ENCODE data around the gene RPP40.
"Not testable (repeated sequence)": the region's sequence is repeated elsewhere in the genome, so short reads cannot be mapped to it uniquely, and the experiment has no call there.

RPP40 gene

DNA sequence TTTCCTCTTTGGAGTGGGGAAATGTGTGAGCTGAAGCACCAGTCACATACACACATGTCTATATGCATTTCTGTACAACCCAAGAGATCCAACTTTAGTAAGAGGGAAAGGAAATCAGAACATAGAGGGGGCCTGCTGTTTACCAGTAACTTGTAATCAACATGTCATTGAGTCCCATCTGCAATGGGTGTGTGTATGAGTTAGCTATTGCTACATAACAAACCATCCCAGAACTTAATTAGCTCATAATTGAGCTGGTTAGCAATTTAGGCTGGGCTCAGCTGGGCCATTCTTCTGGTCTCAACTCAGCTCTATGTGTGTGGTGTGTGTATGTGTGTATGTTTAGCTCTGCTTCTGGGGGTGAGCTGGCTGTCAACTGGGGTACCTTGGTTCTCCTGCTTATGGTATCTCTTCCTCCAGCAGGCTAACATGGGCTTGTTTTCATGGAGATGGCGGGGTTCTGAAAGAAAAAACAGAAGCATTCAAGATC is 10.3 kb upstream of the RPP40 start:
- DNase-seq = no peak

DNA sequence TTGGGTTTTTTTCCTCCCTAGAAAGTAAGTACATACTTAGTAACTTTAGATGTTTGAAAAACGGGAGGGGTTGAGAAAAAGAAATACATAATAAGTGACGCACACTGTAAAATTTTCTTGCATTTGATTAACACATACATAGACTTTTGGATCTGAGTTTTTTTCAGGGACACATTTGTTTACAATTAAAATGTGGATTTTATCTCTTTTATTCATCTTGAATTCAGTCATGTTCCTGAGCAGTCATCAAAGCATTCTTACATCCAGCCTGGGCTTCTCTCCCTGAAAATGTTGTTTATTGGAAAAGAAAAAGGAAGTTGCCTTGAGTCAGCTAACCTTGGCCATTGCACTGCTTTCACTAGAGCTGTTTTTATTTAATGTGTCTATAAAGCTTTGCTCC is 8.7 kb upstream of the RPP40 start:
- no peak for DNase-seq

DNA sequence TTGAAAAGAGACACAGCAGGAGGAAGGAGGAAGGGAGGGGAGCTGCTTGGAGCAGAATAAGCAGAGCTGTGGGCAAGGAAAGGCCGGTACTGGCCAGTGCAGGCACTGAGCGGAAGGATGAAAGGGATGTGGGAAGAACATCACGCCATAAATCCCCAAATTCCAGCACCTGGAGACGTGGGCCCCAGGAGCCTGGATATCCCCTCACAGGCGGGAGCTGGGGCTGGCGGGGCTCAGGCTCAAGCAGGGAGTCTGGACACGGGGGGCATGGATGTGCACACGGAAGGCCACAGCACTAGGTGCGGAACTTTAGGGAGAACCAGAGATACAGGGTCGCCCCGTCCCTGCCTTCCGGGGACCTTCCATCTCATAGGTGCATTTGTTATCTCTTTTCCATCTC is 7.5 kb upstream of the RPP40 start:
- DNase-seq = no peak

GRCh38 chr6:5007531-5007930 is 3.7 kb upstream of the RPP40 start:
- no peak for DNase-seq

DNA sequence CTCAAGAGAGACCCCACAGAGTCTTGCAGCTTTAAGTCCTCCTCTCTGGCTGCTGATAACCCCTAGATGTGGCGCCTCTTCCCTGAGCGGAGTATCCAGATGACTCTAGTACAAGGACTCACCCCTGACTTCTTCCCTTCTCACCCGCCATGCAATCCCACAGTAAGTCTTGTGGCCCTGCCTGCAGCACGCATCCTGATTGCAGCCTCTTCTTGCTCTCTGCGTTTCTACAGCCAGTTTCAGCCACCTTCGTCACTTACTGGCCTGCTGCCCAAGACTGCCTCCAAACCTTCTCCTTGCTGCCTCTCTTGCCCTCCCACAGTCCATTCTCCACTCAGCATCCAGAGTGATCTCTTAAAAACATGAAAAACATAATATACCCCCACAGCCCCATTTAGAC is 2.4 kb upstream of the RPP40 start:
- DNase-seq = no peak

GRCh38 chr6:5005038-5005433 is 1.2 kb upstream of the RPP40 start:
- not testable (repeated sequence) for DNase-seq

GRCh38 chr6:5004373-5005037 is 668 bp upstream of the RPP40 start:
- DNase-seq = no peak

DNA sequence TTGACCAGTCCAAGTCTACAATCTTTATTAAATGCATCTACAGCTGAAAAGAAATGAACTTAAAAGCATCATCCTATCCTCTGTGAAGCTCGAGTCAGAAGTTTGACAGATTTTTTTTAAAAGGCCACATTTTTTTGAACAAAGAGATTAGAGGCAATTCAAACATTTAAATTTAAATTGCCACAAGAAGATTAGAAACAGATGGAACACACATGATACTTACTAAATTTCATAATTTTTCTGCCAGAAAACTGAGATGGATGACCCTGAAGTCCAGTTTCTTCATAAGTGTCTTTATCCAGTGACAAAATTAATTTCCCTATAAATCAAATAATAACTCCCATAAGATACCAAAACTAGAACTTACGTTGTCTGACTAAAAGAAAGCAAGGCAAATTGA is 4.3 kb downstream of the RPP40 start:
- no peak for DNase-seq

- no peak for DNase-seq
Observed at GRCh38 chr6:4997862-4998261, 6.0 kb downstream of the RPP40 start.

DNA sequence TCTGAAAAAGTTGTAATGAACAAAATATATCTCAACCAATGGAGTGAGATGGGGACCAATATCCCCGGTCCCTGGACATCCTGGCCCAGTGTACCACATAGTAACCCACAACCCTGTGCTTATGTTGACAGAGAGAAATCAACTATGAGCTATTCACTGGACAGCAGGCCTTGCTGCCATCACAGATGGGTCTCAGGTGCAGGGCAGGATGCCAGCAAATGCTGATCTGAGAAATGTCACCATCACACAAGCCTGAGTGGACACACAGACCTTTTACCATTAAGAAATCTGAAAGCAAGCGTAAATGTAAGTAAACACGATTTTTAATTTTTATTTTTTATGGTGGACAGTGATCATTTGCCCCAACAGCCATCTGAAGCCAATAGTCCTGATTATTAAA is 9.1 kb downstream of the RPP40 start:
- no peak for DNase-seq

GRCh38 chr6:4987432-4987831 is 16.4 kb downstream of the RPP40 start:
- DNase-seq = no peak

GRCh38 chr6:4986999-4987398 is 16.8 kb downstream of the RPP40 start:
- DNase-seq = no peak

DNA sequence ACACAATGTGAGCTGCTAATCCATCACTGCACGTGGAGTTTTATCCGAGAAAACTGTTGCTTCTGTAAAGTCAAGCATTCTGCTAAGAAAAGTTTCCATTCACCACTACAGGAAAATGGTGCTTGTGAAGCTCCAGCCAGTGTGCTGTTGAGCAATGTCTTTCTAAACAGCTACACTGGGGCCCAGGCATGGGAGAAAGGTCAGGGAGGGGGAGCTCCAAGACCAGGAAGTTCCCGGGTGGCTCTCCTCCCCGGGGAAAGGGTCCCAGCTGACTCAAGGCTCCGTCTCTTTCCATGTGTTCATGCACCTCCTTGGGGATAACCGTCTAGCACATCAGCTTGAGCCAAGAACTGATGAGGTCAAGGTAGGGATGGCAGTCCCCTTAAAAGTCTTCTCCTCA is 20.5 kb downstream of the RPP40 start:
- no peak for DNase-seq

GRCh38 chr6:4981761-4982160 is 22.1 kb downstream of the RPP40 start:
- DNase-seq = no peak

- no peak for DNase-seq
Observed at GRCh38 chr6:4979426-4979825, 24.4 kb downstream of the RPP40 start.

DNA sequence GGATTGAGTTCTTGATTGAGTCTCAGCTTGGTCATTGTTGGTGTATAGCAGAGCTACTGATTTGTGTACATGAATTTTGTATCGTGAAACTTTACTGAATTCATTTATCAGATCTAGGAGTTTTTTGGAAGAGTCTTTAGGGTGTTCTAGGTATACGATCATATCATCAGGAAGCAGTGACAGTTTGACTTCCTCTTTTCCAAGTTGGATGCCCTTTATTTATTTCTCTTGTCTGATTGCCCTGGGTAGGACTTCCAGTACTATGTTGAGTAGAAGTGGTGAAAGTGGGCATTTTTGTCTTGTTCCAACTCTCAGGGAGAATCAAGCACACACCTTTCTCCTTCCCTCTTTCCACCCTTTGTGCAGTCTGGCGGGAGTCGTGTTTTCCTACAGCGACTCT is 26.4 kb downstream of the RPP40 start:
- DNase-seq = no peak

- no peak for DNase-seq
Observed at GRCh38 chr6:4975506-4975905, 28.3 kb downstream of the RPP40 start.

GRCh38 chr6:4974962-4975361 is 28.9 kb downstream of the RPP40 start:
- DNase-seq = no peak

DNA sequence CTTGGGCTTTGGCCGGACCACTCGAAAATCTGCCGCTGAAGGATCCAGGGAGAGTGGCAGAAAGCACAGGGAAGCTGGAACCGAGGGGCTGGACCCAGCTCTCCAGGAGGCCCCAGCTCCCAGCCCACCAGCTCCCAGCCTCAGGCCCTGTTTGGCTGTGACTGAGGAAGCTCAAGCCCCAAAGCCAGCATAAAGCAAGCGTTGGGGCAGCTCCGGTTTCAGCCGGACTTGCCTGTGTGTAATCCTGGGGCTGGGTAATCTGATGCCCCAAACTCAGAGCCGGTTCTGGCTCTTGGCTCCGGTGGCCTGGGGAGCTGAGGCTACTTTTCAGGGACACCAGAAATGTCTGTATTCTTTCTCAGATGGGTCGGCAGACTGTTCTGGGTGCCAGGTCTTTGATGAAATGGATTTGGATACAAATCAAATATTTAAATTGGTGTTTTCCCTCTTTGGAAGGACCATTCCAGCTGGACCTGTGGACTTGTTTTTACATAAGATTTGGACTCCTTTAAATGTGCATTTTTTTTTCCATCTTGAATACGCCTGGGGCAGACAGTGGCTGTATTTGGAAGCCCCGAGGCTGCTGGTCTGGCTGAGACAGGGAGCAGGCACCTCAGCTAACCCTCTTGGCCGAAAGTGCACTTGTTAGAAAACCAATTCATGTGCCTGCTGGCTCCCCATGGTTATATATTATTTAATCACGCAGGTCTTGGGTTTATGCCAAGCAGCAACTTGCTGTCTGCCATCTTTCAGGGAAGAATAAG is 29.7 kb downstream of the RPP40 start:
- DNase-seq = no peak

DNA sequence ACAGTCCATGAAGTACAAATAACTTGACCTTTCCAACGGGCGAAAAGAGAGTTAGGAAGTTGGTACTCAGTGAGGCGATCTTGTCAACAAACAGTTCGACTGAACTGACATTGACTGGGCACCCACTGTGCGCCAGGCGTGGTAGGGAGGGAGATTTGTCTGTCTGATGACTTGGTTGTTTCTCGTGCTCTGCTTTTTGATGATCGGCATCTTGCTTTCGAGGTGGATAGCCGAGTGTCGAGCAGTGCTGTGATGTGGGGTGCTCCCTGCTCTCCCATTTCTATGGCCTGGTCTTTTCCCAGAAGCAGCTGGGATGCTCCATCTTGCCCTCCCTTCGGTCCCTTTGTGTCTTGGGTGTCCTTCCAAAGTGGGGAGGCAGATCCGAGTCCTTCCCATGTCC is 30.4 kb downstream of the RPP40 start:
- DNase-seq = no peak

DNA sequence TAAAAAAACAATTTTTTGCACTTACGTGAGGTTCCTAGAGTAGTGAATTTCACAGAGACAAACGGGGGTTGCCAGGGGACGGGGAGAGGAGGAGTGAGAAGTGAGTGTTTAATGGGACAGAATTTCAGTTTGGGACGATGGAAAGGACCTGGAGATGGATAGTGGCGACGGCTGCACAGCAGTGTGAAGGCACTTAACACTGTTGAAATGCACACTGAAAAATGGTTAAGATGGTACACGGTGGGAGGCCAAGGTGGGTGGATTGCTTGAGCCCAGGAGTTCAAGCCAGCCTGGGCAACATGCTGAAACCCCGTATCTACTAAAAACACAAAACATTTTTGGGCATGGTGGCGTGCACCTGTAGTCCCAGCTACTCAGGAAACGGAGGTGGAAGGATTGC is 31.4 kb downstream of the RPP40 start:
- DNase-seq = no peak

- DNase-seq = no peak
Observed at GRCh38 chr6:4971851-4972250, 32.0 kb downstream of the RPP40 start.

DNA sequence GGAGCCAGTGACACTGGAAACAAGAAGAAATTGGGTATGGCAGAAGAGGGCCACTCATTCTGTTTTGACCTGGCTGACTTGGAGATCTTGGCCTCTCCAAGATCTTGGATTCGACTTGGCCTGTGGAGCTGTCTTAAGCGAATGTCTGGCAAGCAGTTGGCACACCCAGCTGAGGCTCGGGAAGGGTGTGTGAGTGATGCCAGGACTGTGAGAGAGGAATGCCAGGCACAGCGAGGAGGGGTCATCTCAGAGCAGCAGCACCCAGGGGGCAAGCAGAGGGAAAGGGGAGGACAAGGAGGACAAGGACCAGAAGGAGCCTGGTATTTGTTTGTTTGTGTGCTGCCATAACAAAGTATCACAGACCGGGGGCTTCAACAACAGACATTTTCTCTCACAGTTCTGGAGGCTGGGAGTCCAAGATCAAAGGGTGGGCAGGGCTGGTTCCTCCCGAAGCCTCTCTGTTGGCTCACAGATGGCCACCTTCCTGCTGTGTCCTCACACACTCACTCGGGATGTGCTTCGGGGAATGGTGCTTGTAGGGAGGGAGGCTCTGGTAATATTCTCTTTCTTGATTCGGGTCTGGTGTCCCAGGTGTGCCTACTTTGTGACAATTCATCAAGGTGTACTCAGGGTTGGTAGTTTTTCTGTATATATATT is 33.0 kb downstream of the RPP40 start:
- no peak for DNase-seq

DNA sequence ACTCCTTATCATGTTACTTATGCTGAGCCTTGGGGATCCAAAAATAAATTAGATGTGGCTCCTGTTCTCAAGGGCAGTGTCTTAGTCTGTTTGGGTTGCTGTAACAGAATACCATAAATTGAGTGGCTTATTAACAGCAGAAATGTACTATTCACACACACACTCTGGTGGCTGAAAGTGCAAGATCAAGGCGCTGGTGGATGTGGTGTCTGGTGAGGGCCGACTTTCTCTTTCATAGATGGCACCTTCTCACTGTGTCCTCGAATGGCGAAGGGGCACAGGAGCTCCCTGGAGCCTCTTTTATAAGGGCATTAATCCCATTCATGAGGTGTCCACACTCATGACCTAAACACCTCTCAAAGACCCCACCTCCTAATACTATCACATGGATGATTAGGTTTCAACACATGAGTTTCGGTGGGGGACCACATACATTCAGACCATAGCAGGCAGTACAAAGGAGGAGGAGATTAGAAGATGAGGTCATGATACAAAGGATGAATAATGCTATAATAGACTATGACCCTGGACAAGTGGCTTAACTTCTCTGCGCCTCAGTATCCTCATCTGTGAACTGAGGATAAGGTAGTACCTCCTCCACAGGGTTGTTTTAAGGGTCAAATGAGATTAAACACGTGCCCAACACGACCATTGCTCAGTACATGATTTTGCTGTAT is 34.1 kb downstream of the RPP40 start:
- DNase-seq = no peak

Data from activated CD4-positive, alpha-beta T cell treated with anti-CD3 and anti-CD28 coated beads, Interleukin-2, amount 50 U/mL, for 1 hour (primary cell).